PFSK-1 (cell line): Measurements from ENCODE around the gene SINHCAF.

Source experiments
- FOXP2 ChIP-seq: optimal IDR thresholded peaks from 2 replicates; pipeline ENCODE3; 2011; ENCODE audit warnings: borderline replicate concordance, control low read depth, inconsistent platforms; ENCODE audit not compliant: insufficient read depth; ENCODE audit errors: extremely low read length, extremely low read depth
- POLR2AphosphoS5 ChIP-seq: IDR thresholded peaks from 2 replicates; pipeline ENCODE4 v1.6.1; 2012; ENCODE audit warnings: low read depth, mild to moderate bottlenecking, control low read depth, low read length, moderate library complexity
- TAF1 ChIP-seq: IDR thresholded peaks from 2 replicates; pipeline ENCODE4 v1.6.1; 2012; ENCODE audit warnings: low read length, control low read depth, borderline replicate concordance; ENCODE audit not compliant: insufficient read depth
- TF ChIP-seq, protein P1 (sequence below), 2 experiments: IDR thresholded peaks; 2 replicates each; pipeline versions ENCODE4 v1.6.1 to v1.8.0; 2011 to 2012; ENCODE audit warnings: low read depth in 2 of 2, low read length in 2 of 2, control low read depth in 1 of 2, inconsistent platforms in 1 of 2, mild to moderate bottlenecking in 1 of 2, moderate library complexity in 1 of 2; ENCODE audit not compliant: insufficient read depth in 1 of 2

DNA sequence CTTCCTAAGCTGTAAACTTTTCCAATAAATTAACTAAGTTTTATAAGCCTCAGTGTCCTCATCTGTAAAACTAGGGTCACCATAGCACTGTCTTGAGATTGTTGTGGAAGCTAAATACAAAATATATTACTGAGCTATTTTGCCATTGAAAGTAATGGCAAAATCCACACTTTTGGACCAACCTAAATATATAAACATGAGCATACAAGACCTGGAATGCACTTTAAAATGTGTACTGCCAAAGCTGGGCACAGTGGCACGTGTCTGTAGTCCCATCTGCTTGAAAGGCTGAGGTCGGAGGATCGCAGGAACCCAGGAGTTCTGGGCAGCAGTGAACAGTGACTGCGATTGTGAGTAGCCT is 29.8 kb upstream of the SINHCAF start:
- no peak for TF ChIP-seq POLR2AphosphoS5
- TF ChIP-seq, protein P1, sequence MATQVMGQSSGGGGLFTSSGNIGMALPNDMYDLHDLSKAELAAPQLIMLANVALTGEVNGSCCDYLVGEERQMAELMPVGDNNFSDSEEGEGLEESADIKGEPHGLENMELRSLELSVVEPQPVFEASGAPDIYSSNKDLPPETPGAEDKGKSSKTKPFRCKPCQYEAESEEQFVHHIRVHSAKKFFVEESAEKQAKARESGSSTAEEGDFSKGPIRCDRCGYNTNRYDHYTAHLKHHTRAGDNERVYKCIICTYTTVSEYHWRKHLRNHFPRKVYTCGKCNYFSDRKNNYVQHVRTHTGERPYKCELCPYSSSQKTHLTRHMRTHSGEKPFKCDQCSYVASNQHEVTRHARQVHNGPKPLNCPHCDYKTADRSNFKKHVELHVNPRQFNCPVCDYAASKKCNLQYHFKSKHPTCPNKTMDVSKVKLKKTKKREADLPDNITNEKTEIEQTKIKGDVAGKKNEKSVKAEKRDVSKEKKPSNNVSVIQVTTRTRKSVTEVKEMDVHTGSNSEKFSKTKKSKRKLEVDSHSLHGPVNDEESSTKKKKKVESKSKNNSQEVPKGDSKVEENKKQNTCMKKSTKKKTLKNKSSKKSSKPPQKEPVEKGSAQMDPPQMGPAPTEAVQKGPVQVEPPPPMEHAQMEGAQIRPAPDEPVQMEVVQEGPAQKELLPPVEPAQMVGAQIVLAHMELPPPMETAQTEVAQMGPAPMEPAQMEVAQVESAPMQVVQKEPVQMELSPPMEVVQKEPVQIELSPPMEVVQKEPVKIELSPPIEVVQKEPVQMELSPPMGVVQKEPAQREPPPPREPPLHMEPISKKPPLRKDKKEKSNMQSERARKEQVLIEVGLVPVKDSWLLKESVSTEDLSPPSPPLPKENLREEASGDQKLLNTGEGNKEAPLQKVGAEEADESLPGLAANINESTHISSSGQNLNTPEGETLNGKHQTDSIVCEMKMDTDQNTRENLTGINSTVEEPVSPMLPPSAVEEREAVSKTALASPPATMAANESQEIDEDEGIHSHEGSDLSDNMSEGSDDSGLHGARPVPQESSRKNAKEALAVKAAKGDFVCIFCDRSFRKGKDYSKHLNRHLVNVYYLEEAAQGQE (IDR thresholded peaks at IDR 0.05; ENCODE audit: insufficient read depth in 1 of 2, low read depth in 2 of 2, low read length in 2 of 2), result no peak
- no peak for TF ChIP-seq TAF1
- TF ChIP-seq FOXP2, result no peak
